Measurements from ENCODE around the gene PCDH17.

GRCh38 chr13:57740719-57741118 is 109.2 kb downstream of the PCDH17 start:
- TF ChIP-seq SIN3A (IDR thresholded peaks at IDR 0.05; ENCODE audit: borderline replicate concordance, insufficient read depth, low read length), result no peak
- no peak for TF ChIP-seq REST (IDR thresholded peaks at IDR 0.05; ENCODE audit: insufficient read depth in 1 of 2, low read depth in 2 of 2, low read length in 2 of 2)
- TF ChIP-seq POLR2AphosphoS5 (IDR thresholded peaks at IDR 0.05; ENCODE audit: low read depth, low read length), result no peak
- no peak for TF ChIP-seq TAF1 (IDR thresholded peaks at IDR 0.05; ENCODE audit: borderline replicate concordance, insufficient read depth, low read length)

All from PFSK-1 (cell line).